Measurements from ENCODE around the gene MCM9.

- no peak for TF ChIP-seq CTCF (IDR thresholded peaks at IDR 0.05)
- no peak for TF ChIP-seq POLR2AphosphoS5 (IDR thresholded peaks at IDR 0.05)
- TF ChIP-seq EP300 (IDR thresholded peaks at IDR 0.05), result no peak
These were observed 11.9 kb downstream of the MCM9 start for GRCh38 chr6:118923035-118923434.
